Effector memory CD8-positive, alpha-beta T cell (primary cell): ENCODE results near the gene NFATC1.
A peak's percentile ranks its signal among the peaks of the same experiment; 100 is the strongest.

Experiments used
- ATAC-seq: fragments of 150-1000 bp; cut with Tn5 transposase; replicated peaks from 2 replicates; pipeline ENCODE4 v1.10.0; 2021; ENCODE audit warnings: mild to moderate bottlenecking, moderate library complexity
- DNase-seq, 3 experiments: peaks; one replicate each; pipeline ENCODE4 v3.0.0; 2021
- H3K27ac Mint-ChIP-seq, 2 donors: one replicate each; pipeline ENCODE4 v1.8.0; 2022; ENCODE audit warnings: mild to moderate bottlenecking in 2 of 2, mixed read lengths in 2 of 2, moderate library complexity in 2 of 2
- H3K27me3 Mint-ChIP-seq, 2 donors: one replicate each; pipeline ENCODE4 v1.8.0; 2022; ENCODE audit warnings: mixed read lengths in 2 of 2
- H3K36me3 Mint-ChIP-seq: one replicate; pipeline ENCODE4 v1.8.0; 2022; ENCODE audit warnings: mild to moderate bottlenecking, moderate library complexity, mixed read lengths; ENCODE audit not compliant: insufficient read depth
- H3K4me1 Mint-ChIP-seq, 2 donors: one replicate each; pipeline ENCODE4 v1.8.0; 2022; ENCODE audit warnings: low read depth in 2 of 2, mixed read lengths in 2 of 2
- H3K4me3 Mint-ChIP-seq, 2 donors: one replicate each; pipeline ENCODE4 v1.8.0; 2022; ENCODE audit warnings: mild to moderate bottlenecking in 2 of 2, mixed read lengths in 2 of 2, moderate library complexity in 2 of 2
- H3K9me3 Mint-ChIP-seq, 2 donors: one replicate each; pipeline ENCODE4 v1.8.0; 2022; ENCODE audit warnings: mixed read lengths in 2 of 2

NFATC1 gene

DNA sequence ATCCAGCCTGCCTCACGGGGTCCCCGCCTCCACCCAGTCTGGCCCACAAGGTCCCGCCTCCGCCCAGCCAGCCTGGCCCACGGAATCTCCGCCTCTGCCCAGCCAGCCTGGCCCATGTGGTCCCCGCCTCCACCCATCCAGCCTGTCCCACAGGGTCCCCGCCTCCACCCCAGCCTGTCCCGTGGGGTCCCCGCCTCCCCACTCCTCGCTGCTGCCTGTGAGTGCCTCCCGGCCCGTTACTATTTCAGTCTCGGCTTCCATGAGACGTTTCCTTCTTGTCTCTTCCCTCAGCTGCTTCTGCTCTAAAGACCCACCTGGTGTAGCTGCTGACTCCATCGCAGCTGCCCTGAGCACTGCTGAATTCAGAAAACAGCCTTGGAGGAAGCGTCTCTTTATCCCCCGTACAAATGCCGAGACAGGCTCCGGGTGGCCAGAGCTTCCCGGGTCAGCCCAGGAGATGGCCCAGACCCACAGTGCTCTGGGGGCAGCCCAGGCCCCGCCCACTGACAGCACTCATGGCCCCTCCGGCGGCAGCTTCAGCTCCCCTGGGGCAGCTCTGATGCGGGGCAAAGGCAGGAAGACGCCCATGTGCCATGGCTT, 69.8 kb downstream of the NFATC1 start:
- DNase-seq (no peak), ATAC-seq (no peak)
- peak overlapping the region; percentile 25 to 72 for H3K27ac Mint-ChIP-seq
- no peaks in the 10 kb centered on the region for H3K4me1 Mint-ChIP-seq
- no peak overlapping the region for H3K4me3 Mint-ChIP-seq
- H3K36me3 Mint-ChIP-seq, result peaks cover 14% of the 10 kb centered on the region
- no peaks in the 10 kb centered on the region for H3K9me3 Mint-ChIP-seq
- no peaks in the 10 kb centered on the region for H3K27me3 Mint-ChIP-seq

DNA sequence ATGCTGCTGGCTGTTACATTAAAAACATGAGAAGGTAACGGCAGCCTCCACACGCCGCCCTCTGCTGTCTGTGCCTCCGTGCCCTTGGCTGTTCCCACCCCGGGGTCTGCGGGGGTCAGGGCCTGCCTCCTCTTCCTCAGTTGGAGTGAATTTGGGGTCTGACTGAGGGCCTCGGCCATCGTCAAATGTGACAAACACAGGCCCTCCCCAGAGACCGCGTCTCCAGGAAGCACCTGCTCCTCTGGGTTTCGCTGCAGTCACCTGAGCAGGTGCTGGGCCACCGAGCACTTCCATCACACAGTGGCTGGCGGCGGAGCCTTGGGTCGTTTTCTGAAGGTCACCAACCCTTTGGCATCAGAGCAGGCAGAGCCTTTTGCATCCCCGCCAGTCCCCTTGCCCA, 70.9 kb downstream of the NFATC1 start:
- ATAC-seq (peak; percentile 40), DNase-seq (no peak)
- peak overlapping the region in 1 of 2 donors; percentile 72 for H3K27ac Mint-ChIP-seq
- no peaks in the 10 kb centered on the region for H3K9me3 Mint-ChIP-seq
- H3K4me1 Mint-ChIP-seq, result no peaks in the 10 kb centered on the region
- no peaks in the 10 kb centered on the region for H3K27me3 Mint-ChIP-seq
- peaks cover 21% of the 10 kb centered on the region for H3K36me3 Mint-ChIP-seq
- no peak overlapping the region for H3K4me3 Mint-ChIP-seq

DNA sequence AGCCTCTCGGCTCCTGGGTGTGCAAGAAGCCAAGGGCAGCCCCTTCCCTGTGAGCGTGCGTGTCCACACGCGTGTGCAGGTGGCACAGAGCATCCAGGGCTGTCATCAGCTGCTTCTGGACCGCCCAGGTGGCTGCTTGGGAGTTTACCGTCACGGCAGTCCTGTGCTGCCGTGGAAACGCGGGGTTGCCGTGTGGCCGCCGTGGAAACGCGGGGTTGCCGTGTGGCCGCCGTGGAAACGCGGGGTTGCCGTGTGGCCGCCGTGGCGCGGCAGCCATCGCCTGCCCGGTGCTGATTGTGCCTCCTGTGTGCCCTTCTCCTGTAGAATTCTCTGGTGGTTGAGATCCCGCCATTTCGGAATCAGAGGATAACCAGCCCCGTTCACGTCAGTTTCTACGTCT, 71.4 kb downstream of the NFATC1 start:
- H3K27ac Mint-ChIP-seq, result peak overlapping the region in 1 of 2 donors; percentile 72
- no peaks in the 10 kb centered on the region for H3K27me3 Mint-ChIP-seq
- no peak overlapping the region for H3K4me3 Mint-ChIP-seq
- DNase-seq (no peak), ATAC-seq (no peak)
- H3K4me1 Mint-ChIP-seq, result no peaks in the 10 kb centered on the region
- peaks cover 24% of the 10 kb centered on the region for H3K36me3 Mint-ChIP-seq
- no peaks in the 10 kb centered on the region for H3K9me3 Mint-ChIP-seq

DNA sequence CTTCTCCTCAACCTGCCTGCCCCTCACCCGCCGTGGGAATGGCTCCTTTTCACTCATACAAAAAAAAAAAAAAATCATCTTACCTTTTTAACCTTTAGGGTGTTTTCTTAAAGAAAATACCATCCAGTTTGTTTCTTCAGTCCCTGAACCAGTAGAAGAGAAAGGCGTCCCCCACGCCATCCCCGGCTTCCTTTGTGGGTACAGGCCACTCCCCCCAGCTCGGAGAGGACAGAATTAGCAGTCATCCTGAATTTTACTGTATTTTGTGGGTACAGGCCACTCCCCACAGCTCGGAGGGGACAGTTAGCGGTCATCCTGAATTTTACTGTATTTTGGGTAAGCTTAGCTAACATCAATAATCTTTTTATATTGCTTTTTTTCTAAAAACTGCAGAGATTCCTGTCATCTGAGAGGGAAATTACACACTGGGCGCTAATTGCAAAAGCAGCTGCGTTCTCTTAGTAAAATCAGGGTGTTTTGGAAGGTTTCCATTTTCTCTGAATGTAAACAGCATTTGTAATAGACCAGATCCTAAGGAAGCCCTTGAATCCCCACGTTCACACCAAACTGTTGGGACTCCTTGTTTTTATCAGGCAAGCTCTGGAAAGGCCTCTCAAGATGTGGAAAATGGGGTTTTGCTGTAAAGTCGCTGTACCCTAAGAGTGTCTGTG, 72.5 kb downstream of the NFATC1 start:
- no peaks in the 10 kb centered on the region for H3K4me1 Mint-ChIP-seq

DNA sequence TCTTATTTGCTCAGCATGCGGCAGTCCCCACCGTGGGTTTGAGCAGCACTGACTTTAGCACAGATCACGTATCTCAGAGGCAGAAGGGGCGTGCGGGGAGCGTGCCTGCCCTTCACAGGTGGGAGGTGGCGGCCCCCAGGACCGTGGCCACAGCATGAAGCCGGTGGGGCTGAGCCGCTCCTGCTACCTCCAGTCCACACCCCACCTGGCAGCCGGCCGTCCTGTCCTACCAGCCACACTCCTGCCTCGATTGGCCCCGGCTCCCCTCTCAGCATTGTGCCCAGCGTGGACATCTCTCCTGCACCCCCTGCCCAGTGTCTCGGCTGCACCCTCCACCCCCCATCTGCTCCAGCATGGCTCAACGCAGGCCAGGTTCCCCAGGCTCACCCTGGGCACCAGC, 73.6 kb downstream of the NFATC1 start:
- Mint-ChIP-seq H3K4me1 (no peaks in the 10 kb centered on the region), H3K4me3 (no peak overlapping the region), H3K27ac (peak overlapping the region in 1 of 2 donors; percentile 32), H3K9me3 (no peaks in the 10 kb centered on the region), H3K27me3 (no peaks in the 10 kb centered on the region), H3K36me3 (peaks cover 26% of the 10 kb centered on the region)
- DNase-seq (no peak), ATAC-seq (no peak)

More for the DNA sequence above, 72.5 kb downstream of the NFATC1 start:
- ATAC-seq (no peak), DNase-seq (no peak)
- Mint-ChIP-seq H3K27me3 (no peaks in the 10 kb centered on the region), H3K36me3 (peaks cover 29% of the 10 kb centered on the region), H3K27ac (no peak overlapping the region), H3K4me3 (no peak overlapping the region), H3K9me3 (no peaks in the 10 kb centered on the region)

DNA sequence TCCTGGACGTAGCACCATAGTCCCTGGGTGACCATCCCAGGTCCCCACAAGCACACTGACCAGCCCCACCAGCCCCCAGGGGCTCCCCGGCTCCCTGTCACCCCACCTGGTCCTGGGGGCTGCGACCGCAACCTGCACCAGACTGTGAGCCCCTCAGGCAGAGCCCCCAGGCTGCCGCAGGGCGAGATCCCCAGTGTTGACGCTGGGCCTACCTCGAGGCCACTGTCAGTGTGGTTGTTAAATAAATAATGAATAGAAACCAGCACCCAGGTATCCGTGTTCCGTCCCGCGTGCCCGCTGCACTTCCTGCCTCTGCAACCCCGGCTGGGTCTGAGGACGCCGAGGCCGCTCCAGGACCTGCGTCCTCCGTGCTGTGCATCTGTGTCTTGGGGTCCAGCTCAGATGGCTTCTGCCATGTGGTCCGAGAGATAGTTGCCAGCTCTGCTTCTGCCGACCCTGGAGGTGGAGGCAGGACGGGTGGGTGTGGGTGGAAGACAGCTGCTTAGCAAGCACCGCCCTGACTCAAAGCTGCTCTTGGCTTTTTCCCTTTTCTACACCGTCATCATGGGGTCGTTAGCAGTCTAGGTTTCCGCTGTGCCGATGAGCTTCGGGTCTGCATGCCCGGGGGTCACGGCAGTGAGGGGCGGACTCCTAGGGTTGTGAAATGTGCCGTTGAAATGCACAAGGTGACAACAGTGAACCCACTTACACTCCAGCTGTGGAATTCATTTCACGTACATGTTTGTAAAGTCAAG, 74.2 kb downstream of the NFATC1 start:
- Mint-ChIP-seq H3K27me3 (no peaks in the 10 kb centered on the region), H3K9me3 (no peaks in the 10 kb centered on the region), H3K4me3 (no peak overlapping the region), H3K27ac (peak overlapping the region in 1 of 2 donors; percentile 32), H3K36me3 (peaks cover 26% of the 10 kb centered on the region), H3K4me1 (no peaks in the 10 kb centered on the region)
- DNase-seq, result no peak
- ATAC-seq, result no peak

DNA sequence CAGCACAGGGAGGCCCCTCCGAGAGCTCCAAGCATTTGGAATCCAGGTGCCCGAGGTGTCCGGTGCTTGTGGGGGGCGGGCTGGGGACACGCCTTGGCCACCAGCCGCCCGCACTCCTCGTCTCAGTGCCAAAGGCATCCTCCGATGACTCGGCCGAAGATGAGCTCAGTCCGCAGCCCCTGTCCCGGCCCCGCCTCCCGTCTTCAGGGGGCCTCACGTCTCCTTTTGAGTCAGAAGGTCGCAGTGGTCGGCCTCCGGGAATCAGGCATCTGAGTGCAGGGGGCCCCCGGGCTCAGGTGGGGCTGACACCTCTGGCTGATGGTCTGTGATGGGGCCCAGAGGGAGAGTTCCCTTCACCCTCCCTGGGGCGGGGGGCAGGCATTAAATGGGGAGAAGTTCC, 74.8 kb downstream of the NFATC1 start:
- H3K4me1 Mint-ChIP-seq, result no peaks in the 10 kb centered on the region
- no peak for ATAC-seq
- H3K9me3 Mint-ChIP-seq, result no peaks in the 10 kb centered on the region
- no peaks in the 10 kb centered on the region for H3K27me3 Mint-ChIP-seq
- H3K4me3 Mint-ChIP-seq, result no peak overlapping the region
- H3K36me3 Mint-ChIP-seq, result peaks cover 27% of the 10 kb centered on the region
- DNase-seq, result no peak
- H3K27ac Mint-ChIP-seq, result no peak overlapping the region

DNA sequence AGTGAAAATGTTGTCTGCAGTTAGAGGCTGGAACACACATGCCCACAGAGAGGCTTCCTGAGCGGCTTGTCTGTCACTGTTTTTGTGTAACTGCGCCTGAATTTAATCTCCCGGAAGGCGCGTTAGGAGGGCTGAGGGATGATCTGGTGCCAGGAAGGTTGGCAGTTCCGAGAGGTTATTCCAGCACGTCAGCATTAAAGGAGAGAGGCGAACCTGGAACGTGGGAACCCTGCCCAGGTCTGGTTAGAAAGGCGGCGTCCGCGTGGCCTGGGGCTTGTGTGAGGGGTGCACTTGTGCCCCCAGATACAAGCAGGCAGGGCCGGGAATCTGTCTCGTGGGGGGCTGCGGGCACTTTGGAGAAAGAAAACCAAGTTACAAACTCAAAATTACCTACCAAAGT, 75.3 kb downstream of the NFATC1 start:
- no peak overlapping the region for H3K27ac Mint-ChIP-seq
- H3K4me3 Mint-ChIP-seq, result no peak overlapping the region

DNA sequence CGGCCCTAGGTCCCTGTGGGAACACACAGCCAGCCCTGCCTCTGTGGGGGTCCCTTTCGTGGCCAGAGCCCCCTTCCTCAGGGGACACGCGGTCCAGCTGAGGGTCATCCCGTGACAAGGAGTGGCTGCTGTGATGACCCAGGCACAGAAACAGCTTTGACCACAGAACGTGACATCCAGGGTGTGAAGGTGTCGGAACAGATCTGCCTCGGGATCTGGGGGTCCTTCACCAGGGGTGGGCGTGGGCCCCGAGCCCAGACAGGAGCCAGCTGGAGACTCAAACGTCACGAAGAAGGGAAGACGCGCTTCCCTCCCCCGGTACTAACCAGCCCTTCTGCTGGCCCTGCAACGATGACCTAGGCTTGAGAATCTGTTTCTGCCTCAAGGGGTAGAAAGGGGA, 75.9 kb downstream of the NFATC1 start:
- peaks cover 30% of the 10 kb centered on the region for H3K36me3 Mint-ChIP-seq
- no peak overlapping the region for H3K27ac Mint-ChIP-seq
- H3K27me3 Mint-ChIP-seq, result no peaks in the 10 kb centered on the region
- no peak for DNase-seq
- no peak for ATAC-seq
- no peak overlapping the region for H3K4me3 Mint-ChIP-seq
- no peaks in the 10 kb centered on the region for H3K4me1 Mint-ChIP-seq
- no peaks in the 10 kb centered on the region for H3K9me3 Mint-ChIP-seq

More for the DNA sequence above, 75.3 kb downstream of the NFATC1 start:
- Mint-ChIP-seq H3K27me3 (no peaks in the 10 kb centered on the region), H3K4me1 (no peaks in the 10 kb centered on the region), H3K9me3 (no peaks in the 10 kb centered on the region), H3K36me3 (peaks cover 30% of the 10 kb centered on the region)
- DNase-seq (no peak), ATAC-seq (no peak)

DNA sequence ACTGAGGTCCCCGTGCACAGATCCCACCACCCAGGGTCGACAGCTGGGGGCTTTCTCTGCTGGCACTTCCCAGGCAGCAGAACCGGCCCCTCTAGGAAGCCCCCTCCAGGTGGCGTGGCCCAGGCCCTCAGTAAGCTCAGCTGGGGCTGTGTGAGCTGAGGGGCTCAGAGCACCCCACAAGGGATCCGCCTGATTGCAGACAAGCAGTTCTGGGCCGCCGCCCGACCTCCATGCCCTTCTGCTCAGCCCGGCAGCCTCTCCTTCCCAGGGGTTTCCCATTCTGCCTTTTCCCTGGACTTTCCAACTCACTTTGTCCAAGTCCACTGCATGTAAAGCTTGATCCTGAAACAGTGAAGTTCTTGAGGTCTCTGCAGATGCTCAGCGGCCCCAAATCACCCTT, 76.4 kb downstream of the NFATC1 start:
- H3K36me3 Mint-ChIP-seq, result peaks cover 30% of the 10 kb centered on the region
- H3K9me3 Mint-ChIP-seq, result no peaks in the 10 kb centered on the region
- ATAC-seq (no peak), DNase-seq (no peak)
- H3K27me3 Mint-ChIP-seq, result no peaks in the 10 kb centered on the region
- H3K27ac Mint-ChIP-seq, result peak overlapping the region in 1 of 2 donors; percentile 83
- H3K4me1 Mint-ChIP-seq, result no peaks in the 10 kb centered on the region
- no peak overlapping the region for H3K4me3 Mint-ChIP-seq

DNA sequence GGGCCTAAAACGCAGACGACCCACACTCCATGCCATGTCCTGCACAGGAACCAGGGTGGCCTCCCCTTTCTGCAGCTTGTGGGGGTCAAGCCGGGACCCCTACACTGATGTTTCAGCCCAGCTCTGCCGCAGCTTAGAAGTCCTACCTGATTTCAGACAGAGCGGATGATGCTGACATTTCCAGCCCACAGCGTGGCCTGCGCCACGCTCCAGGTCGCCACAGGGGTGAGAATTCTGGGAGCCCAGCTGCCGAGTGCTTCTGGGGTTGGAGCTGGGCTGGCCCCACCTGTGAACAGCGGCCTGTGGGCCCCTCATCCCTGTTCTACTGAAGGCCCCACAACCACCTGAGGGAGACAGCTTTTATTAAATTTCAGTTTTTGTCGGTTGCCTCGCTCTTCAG, 77.2 kb downstream of the NFATC1 start:
- ATAC-seq, result no peak
- no peak for DNase-seq
- Mint-ChIP-seq H3K9me3 (no peaks in the 10 kb centered on the region), H3K27me3 (no peaks in the 10 kb centered on the region), H3K36me3 (peaks cover 29% of the 10 kb centered on the region), H3K4me3 (no peak overlapping the region), H3K4me1 (no peaks in the 10 kb centered on the region), H3K27ac (peak overlapping the region in 1 of 2 donors; percentile 83)

DNA sequence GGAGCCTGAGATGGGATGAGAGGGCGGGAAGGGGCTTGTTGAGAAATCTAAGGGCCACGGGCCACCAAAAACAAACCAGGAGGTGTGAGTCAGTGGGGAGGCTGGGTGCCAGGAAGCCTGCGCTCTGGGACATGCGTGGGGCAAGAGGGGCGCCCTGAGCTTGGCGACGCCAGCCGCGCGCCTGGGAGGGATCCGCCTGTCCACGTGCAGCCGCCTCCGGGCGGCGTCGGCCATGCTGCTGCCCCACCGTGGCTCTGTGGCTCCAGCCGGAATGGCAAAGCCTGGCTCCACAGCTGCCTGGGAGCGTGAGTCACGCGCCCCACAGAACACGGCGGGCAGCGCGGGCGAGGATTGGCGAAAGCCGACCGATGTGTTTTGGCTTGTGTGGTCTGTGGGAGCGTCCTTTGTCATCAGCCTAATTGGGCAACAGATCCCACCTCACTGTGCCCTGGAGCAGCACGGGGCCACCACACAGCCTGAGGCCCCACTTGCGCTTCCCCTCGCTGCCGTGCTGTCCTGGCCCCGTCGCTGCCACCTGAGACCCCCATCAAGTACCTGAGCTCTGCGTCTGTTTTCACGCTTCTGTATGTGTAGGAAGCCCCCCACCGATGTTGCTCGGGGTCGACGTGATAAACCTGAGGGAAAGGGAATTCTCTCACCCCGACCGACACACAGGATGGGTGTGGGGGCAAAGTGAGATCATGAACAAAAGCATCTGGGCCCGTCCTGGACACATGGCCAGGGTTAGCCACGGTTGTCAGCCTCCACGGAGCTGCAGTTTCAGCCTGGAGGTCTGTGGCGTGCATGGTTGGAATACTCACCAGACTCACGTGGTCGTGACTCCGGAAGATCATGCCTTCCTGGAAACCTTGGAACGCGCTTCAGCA, 80.5 kb downstream of the NFATC1 start:
- Mint-ChIP-seq H3K9me3 (no peaks in the 10 kb centered on the region), H3K27me3 (no peaks in the 10 kb centered on the region), H3K4me3 (no peak overlapping the region), H3K36me3 (peaks cover 25% of the 10 kb centered on the region), H3K27ac (peak overlapping the region in 1 of 2 donors; percentile 32), H3K4me1 (no peaks in the 10 kb centered on the region)
- ATAC-seq (no peak), DNase-seq (no peak)

DNA sequence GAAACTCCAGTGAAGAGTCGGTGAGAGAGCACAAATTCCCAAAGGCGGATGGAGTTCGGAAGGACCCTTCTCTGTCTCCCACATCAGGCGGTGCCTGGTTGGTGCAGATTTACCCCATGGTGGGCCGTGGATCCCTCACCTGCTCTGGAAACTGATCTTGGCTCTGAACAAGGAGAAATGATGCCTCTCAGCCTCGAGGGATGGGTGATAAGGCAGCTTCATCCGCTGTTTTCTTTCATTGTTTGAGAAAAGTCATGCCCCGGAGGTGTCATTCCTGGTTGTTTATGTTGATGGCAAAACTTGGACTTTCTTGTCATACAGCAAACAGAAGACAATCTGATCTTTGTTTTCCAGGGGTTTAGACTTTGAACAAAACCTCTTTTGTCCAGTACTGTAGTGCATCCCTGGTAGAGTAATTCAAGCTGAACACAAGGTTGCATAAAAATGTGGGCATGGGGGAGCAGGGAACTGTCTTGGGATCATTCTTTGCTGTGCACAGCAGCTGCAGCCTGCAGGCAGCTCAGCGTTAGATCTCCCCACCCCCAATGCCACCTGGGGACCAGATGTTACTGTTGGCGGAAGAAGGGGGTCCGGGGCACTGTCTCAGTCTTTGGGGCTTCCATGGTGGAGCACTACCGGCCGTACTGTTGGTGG, 81.3 kb downstream of the NFATC1 start:
- Mint-ChIP-seq H3K9me3 (no peaks in the 10 kb centered on the region), H3K36me3 (peaks cover 18% of the 10 kb centered on the region), H3K27ac (peak overlapping the region in 1 of 2 donors; percentile 32), H3K4me1 (no peaks in the 10 kb centered on the region), H3K4me3 (no peak overlapping the region), H3K27me3 (no peaks in the 10 kb centered on the region)
- DNase-seq, result no peak
- no peak for ATAC-seq
